22Rv1 (cell line): ENCODE results near the gene ITGBL1.

Experiments used
- CTCF ChIP-seq: fragments of 450-650 bp; IDR thresholded peaks from 2 replicates; pipeline ENCODE4 v1.5.1; 2017; ENCODE audit warnings: mild to moderate bottlenecking
- ZFX ChIP-seq: fragments of 450-650 bp; IDR thresholded peaks from 2 replicates; pipeline ENCODE4 v1.6.1; 2017; ENCODE audit warnings: antibody characterized with exemption, borderline replicate concordance

GRCh38 chr13:101492251-101492910, 39.9 kb downstream of the ITGBL1 start:
- TF ChIP-seq CTCF (no peak), ZFX (no peak)
